ENCODE results near the gene SYNGAP1. TPM values are rescaled to one million over a fixed set of nuclear protein-coding genes. Genes with fewer than 3 reads are reported as not detected.

Gene SYNGAP1
- total RNA-seq, 1 experiment from 2014 or later = 18.8 TPM

DNA sequence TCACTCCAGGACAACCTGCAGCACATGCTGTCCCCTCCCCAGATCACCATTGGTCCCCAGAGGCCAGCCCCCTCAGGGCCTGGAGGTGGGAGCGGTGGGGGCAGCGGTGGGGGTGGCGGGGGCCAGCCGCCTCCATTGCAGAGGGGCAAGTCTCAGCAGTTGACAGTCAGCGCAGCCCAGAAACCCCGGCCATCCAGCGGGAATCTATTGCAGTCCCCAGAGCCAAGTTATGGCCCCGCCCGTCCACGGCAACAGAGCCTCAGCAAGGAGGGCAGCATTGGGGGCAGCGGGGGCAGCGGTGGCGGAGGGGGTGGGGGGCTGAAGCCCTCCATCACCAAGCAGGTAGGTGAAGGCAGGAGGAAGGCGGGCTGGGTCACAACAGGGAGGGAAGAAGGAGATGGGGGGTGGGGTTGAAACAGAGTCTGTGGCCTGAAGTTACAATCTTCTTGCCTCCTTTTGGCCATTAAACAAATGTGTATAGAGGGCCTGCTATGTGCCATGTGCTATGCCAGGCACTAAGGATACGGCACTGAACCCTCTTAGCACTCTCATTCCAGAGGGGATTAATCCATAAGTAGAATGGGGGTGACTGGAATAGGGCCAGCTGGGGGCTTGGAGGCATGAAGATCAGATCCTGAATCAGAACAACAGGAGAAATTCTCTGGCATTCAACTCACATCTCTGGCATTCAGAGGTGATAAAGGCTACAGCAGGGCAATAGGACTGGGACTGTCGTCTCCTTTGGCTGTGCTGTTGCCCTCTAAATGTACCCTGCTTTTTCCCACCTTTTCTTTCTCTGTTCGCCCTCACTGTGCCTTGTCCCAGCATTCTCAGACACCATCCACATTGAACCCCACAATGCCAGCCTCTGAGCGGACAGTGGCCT is 24.0 kb downstream of the SYNGAP1 start:
- Mint-ChIP-seq H3K36me3 (ENCODE audit: insufficient read depth, unreplicated experiment) (no peaks in the 10 kb centered on the region), H3K4me1 (ENCODE audit: low read depth, unreplicated experiment) (no peaks in the 10 kb centered on the region), H3K27me3 (ENCODE audit: unreplicated experiment) (no peaks in the 10 kb centered on the region), H3K4me3 (ENCODE audit: low read depth, unreplicated experiment) (no peak overlapping the region), H3K27ac (ENCODE audit: unreplicated experiment) (no peak overlapping the region), H3K9me3 (ENCODE audit: low read depth, unreplicated experiment) (no peaks in the 10 kb centered on the region)
- intact Hi-C loops (cut with micrococcal nuclease; ENCODE audit: unreplicated experiment) = no loop called here
- no TSS peak for BruUV-seq (replicated peaks)
- TF ChIP-seq, protein P1, sequence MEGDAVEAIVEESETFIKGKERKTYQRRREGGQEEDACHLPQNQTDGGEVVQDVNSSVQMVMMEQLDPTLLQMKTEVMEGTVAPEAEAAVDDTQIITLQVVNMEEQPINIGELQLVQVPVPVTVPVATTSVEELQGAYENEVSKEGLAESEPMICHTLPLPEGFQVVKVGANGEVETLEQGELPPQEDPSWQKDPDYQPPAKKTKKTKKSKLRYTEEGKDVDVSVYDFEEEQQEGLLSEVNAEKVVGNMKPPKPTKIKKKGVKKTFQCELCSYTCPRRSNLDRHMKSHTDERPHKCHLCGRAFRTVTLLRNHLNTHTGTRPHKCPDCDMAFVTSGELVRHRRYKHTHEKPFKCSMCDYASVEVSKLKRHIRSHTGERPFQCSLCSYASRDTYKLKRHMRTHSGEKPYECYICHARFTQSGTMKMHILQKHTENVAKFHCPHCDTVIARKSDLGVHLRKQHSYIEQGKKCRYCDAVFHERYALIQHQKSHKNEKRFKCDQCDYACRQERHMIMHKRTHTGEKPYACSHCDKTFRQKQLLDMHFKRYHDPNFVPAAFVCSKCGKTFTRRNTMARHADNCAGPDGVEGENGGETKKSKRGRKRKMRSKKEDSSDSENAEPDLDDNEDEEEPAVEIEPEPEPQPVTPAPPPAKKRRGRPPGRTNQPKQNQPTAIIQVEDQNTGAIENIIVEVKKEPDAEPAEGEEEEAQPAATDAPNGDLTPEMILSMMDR (IDR thresholded peaks at IDR 0.05; ENCODE audit: unreplicated experiment) = no peak
- no peak for DNase-seq
- CTCF ChIA-PET = interaction anchor here (0.5 kb wide), 1 partner anchor 75 kb away, joined by 3 read pairs; no protein-coding TSS in a partner anchor

DNA sequence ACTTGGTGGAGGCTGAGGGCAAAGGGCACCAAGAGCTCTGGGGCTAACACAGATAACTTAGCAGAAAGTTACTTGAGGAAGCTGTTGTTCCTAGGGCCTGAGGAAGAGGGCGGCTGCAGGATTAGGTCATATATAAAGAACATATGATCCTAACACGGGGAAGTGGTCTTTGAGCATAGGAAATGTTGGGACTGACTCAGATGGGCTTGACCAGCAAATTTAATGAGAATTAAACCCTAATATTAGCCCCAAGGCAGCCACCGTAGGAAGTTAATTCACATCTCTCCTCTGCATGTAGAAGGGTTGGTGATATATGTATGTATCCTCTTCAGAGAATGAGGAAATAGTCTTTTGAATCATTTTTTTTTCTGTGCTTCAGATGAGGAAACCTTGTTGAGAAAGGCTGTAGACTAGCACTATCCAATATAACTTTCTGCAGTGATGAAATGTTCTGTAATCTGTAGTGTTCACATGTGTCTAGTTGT is 25.3 kb downstream of the SYNGAP1 start:
- H3K9me3 Mint-ChIP-seq (ENCODE audit: low read depth, unreplicated experiment) = no peaks in the 10 kb centered on the region
- H3K4me3 Mint-ChIP-seq (ENCODE audit: low read depth, unreplicated experiment) = no peak overlapping the region
- TF ChIP-seq, protein P1 (IDR thresholded peaks at IDR 0.05; ENCODE audit: unreplicated experiment) = no peak
- no peaks in the 10 kb centered on the region for H3K27me3 Mint-ChIP-seq (ENCODE audit: unreplicated experiment)
- no peak for DNase-seq
- intact Hi-C loops (cut with micrococcal nuclease; ENCODE audit: unreplicated experiment) = no loop called here
- BruUV-seq (replicated peaks) = no TSS peak
- no peaks in the 10 kb centered on the region for H3K36me3 Mint-ChIP-seq (ENCODE audit: insufficient read depth, unreplicated experiment)
- no peaks in the 10 kb centered on the region for H3K4me1 Mint-ChIP-seq (ENCODE audit: low read depth, unreplicated experiment)
- CTCF ChIA-PET = interaction anchor here (0.7 to 1.0 kb wide), 2 partner anchors 9 to 28 kb away, joined by 3 to 6 read pairs; no protein-coding TSS in a partner anchor
- H3K27ac Mint-ChIP-seq (ENCODE audit: unreplicated experiment) = no peak overlapping the region

DNA sequence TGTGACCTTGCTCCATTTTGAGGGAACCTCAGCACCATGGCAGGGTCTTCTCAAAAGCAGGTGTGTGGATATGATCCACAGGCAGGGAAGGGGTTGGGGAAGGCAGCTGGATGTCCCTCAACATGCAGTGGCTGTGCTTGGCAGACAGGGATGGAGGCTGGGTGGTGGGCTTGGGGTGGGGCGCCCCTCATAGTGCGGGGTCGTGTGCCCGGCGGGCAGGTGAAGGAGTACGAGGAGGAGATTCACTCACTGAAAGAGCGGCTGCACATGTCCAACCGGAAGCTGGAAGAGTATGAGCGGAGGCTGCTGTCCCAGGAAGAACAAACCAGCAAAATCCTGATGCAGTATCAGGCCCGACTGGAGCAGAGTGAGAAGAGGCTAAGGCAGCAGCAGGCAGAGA is 26.5 kb downstream of the SYNGAP1 start:
- Mint-ChIP-seq H3K4me1 (ENCODE audit: low read depth, unreplicated experiment) (no peaks in the 10 kb centered on the region), H3K27me3 (ENCODE audit: unreplicated experiment) (no peaks in the 10 kb centered on the region), H3K27ac (ENCODE audit: unreplicated experiment) (no peak overlapping the region), H3K9me3 (ENCODE audit: low read depth, unreplicated experiment) (no peaks in the 10 kb centered on the region), H3K36me3 (ENCODE audit: insufficient read depth, unreplicated experiment) (no peaks in the 10 kb centered on the region), H3K4me3 (ENCODE audit: low read depth, unreplicated experiment) (no peak overlapping the region)
- DNase-seq = no peak
- no TSS peak for BruUV-seq (replicated peaks)
- TF ChIP-seq, protein P1 (IDR thresholded peaks at IDR 0.05; ENCODE audit: unreplicated experiment) = no peak
- CTCF ChIA-PET = interaction anchor here (0.6 to 0.7 kb wide), 2 partner anchors 59 to 1345 kb away, joined by 3 read pairs; no protein-coding TSS in a partner anchor
- intact Hi-C loops (cut with micrococcal nuclease; ENCODE audit: unreplicated experiment) = no loop called here

DNA sequence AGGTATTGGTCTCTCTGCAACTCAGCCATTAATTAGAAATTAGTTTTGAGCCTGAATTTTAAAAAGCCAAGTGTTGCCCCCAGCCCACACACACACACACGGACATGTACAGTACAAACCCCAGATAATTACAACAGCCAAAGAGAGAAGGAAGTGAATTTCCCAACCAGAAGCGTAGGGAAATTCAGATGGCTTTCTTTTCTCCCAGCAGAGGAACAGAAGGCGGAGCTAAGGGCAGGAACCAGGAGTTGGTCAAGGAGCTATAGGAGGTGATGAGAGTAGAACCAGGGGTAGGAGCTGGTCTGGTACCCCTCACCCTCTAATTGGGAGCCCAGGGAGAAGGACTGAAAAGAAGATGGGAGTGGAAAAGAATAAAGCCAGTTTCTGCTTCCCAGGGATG is 30.6 kb downstream of the SYNGAP1 start:
- no peak overlapping the region for H3K27ac Mint-ChIP-seq (ENCODE audit: unreplicated experiment)
- H3K4me3 Mint-ChIP-seq (ENCODE audit: low read depth, unreplicated experiment) = no peak overlapping the region
- DNase-seq = no peak
- TF ChIP-seq, protein P1 (IDR thresholded peaks at IDR 0.05; ENCODE audit: unreplicated experiment) = no peak
- peaks cover 9% of the 10 kb centered on the region for H3K4me1 Mint-ChIP-seq (ENCODE audit: low read depth, unreplicated experiment)
- intact Hi-C loops (cut with micrococcal nuclease; ENCODE audit: unreplicated experiment) = no loop called here
- H3K27me3 Mint-ChIP-seq (ENCODE audit: unreplicated experiment) = no peaks in the 10 kb centered on the region
- H3K9me3 Mint-ChIP-seq (ENCODE audit: low read depth, unreplicated experiment) = no peaks in the 10 kb centered on the region
- BruUV-seq (replicated peaks) = no TSS peak
- peaks cover 27% of the 10 kb centered on the region for H3K36me3 Mint-ChIP-seq (ENCODE audit: insufficient read depth, unreplicated experiment)
- CTCF ChIA-PET = interaction anchor here (0.6 to 0.8 kb wide), 3 partner anchors 67 to 503 kb away, joined by 3 to 4 read pairs (median 4); partner anchors contain the start of gene WDR46
